Activated T-cell treated with anti-CD3 and anti-CD28 coated beads for 24 hours (primary cell): Measurements from ENCODE around the gene PSME3.

Experiments
- DNase-seq: peaks from one replicate; pipeline ENCODE4 v3.0.0-alpha.2; 2020; ENCODE audit warnings: low read depth

Gene PSME3, protein sequence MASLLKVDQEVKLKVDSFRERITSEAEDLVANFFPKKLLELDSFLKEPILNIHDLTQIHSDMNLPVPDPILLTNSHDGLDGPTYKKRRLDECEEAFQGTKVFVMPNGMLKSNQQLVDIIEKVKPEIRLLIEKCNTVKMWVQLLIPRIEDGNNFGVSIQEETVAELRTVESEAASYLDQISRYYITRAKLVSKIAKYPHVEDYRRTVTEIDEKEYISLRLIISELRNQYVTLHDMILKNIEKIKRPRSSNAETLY

GRCh38 chr17:42832934-42833766 is at the start of gene PSME3:
TSS of gene PSME3 (plus strand) at chr17:42833397. CDS start at chr17:42833632, 235 bp downstream.
- peak; percentile 87 for DNase-seq

DNA sequence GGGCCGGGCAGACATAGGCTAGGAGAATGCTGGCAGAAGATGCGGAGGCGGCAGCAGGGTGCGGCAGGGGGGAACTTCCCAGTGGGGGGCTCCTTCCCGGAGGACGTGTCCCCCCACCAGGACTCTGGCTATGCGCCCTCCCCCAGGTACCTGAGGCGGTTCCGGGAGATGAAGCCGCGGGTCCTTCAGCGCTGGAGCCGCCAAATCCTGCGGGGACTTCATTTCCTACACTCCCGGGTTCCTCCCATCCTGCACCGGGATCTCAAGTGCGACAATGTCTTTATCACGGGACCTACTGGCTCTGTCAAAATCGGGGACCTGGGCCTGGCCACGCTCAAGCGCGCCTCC is 49.4 kb upstream of the PSME3 start:
- DNase-seq = no peak

DNA sequence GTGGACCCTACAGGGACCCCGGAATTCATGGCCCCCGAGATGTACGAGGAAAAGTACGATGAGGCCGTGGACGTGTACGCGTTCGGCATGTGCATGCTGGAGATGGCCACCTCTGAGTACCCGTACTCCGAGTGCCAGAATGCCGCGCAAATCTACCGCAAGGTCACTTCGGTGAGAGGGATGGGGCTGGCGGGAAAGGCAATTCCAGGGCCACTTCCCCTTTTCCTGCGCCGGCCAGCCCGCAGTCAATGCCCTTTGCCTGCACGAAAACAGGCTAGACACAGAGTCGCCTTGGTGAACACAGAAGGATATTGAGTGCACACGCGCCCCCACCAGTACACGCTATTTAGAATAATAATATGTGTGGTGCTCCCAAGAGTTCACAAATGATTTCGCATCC is 48.8 kb upstream of the PSME3 start:
- DNase-seq = no peak

GRCh38 chr17:42784811-42785592 is 48.2 kb upstream of the PSME3 start:
- DNase-seq = no peak

GRCh38 chr17:42787266-42787665 is 45.9 kb upstream of the PSME3 start:
- DNase-seq = no peak

DNA sequence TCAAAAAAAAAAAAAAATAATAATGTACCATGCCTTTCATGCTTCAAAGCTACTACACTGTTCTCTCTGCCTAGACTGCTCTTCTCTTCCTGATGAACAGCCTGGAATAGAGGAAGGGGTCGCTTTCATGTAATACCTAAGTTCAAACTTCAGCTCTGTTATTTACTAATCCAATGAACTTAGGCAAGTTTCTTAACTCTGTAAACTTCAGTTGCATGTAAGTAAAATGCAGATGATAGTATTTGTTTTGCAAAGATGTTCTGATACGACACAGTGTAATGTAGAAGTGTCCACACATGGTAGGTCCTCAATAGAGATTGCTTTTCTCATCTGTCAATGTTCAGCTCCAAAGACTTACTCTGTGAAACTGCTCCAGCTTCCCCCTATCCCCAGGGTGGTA is 41.2 kb upstream of the PSME3 start:
- no peak for DNase-seq

- DNase-seq = no peak
Observed at GRCh38 chr17:42792545-42792944, 40.7 kb upstream of the PSME3 start.

DNA sequence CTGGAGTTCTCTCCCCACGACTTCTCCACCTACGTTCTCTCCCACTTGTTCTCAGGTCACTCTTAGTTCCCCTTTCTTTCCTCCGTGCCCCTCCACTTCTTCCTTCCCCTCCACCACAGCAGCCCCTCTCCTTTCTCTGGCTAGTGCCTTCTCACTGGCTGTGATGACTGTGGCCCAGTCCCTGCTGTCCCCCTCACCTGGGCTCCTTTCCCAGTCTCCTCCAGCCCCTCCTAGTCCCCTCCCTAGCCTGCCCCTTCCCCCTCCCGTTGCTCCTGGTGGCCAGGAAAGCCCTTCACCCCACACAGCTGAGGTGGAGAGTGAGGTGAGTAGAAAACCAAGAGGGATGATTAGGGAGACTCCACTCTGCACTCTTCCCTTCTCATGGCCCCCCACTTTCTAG is 38.1 kb upstream of the PSME3 start:
- no peak for DNase-seq

GRCh38 chr17:42795465-42795864 is 37.7 kb upstream of the PSME3 start:
- DNase-seq = no peak

DNA sequence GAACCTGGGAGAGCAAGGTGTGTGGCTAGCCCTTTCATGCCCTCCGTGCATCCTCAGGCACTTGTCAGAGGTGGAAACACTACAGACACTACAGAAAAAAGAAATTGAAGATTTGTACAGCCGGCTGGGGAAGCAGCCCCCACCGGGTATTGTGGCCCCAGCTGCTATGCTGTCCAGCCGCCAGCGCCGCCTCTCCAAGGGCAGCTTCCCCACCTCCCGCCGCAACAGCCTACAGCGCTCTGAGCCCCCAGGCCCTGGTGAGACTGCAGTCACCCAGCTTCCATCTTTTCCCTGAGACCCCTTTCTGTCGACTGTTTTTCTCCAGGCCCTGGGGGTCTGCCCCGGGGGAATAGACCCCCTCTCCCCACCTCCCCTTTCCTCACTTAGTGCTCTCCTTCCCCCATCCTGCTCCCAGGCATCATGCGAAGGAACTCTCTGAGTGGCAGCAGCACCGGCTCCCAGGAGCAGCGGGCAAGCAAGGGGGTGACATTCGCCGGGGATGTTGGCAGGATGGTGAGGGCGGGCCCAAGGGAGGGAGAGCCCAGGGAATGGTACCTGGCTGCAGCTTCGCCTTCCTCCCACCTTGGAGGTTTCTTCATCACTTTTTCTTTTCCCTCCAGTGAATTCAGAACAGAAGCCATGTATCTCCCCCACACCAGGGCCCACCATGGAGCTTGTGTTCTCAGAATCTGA is 37.0 kb upstream of the PSME3 start:
- no peak for DNase-seq

DNA sequence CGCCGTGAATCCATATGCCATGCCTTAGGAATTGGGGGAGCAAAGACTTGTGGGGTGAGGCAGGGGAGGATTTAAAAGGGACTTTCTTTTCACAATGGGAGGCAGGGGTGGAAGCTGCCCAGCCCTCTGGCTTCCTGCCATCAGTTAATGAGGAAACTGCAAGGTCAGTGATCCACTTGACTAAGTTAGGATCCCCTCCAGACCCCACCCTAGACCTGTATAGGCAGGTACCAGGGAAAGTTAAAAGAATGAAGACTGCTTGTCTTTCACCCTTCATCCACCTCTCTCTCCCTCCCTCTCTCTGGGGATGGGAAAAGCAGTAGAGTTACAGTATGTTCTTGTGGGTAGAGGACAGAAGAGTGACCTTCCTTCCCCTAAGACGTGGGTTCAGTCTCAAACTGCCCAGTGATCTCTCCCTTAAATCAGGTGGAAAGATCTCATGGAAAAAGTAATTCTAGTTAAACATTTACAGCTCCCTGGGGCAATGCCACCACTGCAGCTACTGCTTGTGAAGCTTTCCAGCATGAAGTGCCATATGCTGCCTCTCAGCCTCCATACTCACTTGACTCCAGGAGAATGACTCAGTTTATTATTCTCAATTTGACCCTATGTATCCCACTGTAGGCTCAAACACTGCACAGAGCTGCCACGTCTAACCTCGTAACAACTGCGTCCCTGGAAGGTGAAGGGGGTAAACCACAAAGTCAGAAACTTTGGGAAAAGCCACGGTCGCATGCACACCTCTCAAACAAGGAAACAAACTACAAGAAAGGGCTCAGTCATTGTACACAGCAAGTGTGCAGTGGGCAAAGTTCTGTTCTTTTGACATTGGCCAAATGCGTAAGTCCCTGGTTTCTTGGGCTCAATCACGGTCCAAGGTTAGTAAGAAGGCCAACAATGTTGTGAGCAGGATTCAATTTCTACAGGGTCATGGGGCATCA is 35.9 kb upstream of the PSME3 start:
- DNase-seq = no peak

GRCh38 chr17:42798011-42798382 is 35.2 kb upstream of the PSME3 start:
- DNase-seq = no peak

- DNase-seq = peak; percentile 76
Observed at GRCh38 chr17:42798383-42799380, 34.5 kb upstream of the PSME3 start, which contains the start of the genes CNTD1 and COA3. TSS of gene CNTD1 (plus strand) at chr17:42798861. CDS start at chr17:42799068, 207 bp downstream. TSS of gene COA3 (minus strand) at chr17:42798704. CDS start at chr17:42798681, 23 bp downstream.

DNA sequence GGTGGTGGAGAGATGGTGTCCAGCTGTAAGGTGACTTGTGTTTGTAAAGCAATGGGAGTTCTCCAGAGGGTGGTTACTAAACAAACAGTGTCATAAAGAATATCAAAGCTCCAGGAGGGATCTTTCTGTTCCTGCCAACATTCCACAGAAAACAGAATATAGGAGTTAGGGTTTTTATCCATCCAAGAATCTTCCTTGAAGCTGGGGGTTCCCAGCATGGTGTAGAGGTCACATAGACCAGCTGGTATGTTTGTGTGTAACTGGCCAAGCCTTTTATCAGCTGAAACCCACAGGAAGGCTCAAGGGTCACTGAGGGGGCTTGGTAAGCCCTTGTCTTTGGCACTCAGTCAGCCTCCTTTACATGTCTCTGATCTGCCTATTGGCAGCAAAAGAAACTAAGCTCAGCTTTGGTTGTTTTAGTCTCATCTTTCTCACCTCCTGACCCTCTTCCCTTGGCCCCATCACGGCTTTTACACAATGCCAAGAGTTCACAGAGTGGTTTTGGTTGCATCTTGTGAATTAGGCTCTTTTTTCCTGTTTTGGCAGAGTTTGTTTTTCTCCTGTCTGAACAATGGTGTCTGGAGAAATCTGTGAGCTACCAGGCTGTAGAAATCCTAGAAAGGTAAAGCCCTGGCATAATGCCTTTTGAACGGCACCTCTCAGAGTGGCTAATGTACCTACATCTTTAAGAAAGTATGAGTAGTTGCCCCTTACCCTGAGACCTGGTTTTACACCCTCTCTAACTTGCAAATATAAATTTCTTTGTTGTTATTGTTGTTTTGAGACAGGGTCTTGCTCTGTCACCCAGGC is 29.9 kb upstream of the PSME3 start:
- DNase-seq = no peak

DNA sequence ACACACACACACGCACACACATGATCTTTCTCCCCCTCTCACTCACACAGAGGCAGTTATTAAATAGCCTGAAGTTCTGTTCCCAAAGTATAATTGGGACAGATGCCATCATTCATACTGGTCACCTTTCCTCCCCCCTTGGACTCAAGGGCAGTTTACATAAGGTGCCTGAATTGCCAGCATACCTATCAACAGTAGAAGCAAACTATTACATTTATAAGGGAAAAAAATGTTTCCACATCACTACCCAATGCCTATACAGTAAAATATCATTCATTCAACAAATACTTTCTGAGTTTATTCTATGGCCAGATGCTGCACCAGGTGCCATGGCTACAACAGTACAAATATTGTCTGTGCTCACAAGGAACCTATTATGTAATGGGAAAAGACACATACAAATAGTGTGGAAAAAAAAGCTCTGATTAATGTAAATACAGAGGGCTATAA is 28.3 kb upstream of the PSME3 start:
- DNase-seq = no peak

GRCh38 chr17:42806249-42806648 is 26.9 kb upstream of the PSME3 start:
- DNase-seq = no peak

DNA sequence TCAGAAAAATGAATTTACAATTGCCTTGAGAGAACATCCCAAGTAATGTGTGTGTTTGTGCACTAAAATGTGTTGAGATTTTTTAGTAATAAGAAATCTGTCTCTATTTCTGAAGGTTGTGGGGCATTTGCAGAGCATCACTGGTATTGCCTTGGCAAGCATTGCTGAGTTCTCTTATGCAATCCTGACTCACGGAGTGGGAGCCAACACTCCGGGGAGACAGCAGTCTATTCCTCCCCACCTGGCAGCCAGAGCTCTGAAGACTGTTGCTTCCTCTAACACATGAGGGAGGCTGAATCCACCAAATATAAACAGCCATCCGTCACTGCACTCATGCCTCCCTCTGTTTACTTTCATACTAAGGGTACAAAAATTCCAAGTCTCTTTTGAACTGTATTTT is 23.9 kb upstream of the PSME3 start:
- no peak for DNase-seq

GRCh38 chr17:42814633-42815399 is 18.4 kb upstream of the PSME3 start:
- no peak for DNase-seq
